ENCODE data around the gene CTF1. TPM values are rescaled to one million over a fixed set of nuclear protein-coding genes. Genes with fewer than 3 reads are reported as not detected.
A peak's percentile ranks its signal among the peaks of the same experiment; 100 is the strongest.

CTF1 gene
- total RNA-seq, 1 donor from 2014 or later, result 5.2 TPM

DNA sequence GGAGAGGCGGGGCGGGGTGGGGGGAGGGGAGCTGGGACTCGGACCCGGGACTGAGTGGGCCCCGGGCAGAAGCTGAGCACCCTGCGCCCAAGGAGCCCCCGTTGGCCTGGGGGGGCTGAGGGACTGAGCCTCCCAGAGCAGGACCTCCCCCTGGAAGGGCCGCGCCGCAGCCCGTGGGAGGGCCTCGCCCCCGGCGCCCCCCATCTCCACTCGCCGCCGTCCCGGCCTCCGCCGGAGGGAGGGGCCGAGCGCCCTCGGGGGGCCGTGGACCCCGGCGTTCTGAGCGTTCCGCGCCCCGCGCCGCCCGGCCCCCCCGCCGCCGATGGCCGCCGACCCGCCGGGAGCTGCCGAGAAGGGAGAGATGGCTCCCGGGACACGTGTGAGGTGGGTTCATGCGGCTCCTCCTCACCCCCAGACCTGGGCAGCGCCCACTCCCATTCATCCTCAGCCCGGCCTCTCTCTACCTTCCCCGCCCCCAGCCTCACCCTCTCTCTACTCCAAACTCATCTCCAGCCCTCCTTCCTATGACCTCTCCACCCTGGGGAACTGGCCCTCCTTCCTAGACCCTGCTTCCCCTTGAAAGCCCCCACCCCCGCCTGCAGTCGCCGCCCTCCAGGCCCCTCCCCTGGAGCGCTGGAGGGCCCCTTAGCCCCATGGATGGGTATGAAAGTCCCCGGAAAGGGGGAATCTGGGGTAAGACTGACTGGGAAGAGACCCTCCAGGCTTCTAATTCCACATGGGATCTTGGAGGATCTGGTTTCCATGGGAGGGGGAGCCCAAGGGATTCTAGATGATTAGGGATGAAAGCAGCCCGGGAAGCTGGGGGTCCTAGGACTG, 27.9 kb downstream of the CTF1 start:
- Mint-ChIP-seq H3K27me3 (ENCODE audit: low read depth, unreplicated experiment) (no peaks in the 10 kb centered on the region), H3K27ac (ENCODE audit: unreplicated experiment) (peak overlapping the region; percentile 66), H3K36me3 (ENCODE audit: low read depth, unreplicated experiment) (peaks cover 2% of the 10 kb centered on the region), H3K4me3 (ENCODE audit: unreplicated experiment) (peak overlapping the region; percentile 87), H3K9me3 (ENCODE audit: unreplicated experiment) (no peaks in the 10 kb centered on the region), H3K4me1 (ENCODE audit: low read depth, unreplicated experiment) (peaks cover 11% of the 10 kb centered on the region)
- Histone ChIP-seq H3K27ac (ENCODE audit: low read depth, low read length) (no peak overlapping the region), H4K20me1 (ENCODE audit: insufficient read depth, low read length) (peaks cover 34% of the 10 kb centered on the region), H2AFZ (ENCODE audit: low read depth, low read length) (no peak overlapping the region), H3K9me3 (ENCODE audit: insufficient read depth, low read depth, low read length) (no peaks in the 10 kb centered on the region), H3K79me2 (ENCODE audit: insufficient read depth, low read length) (peaks cover 15% of the 10 kb centered on the region), H3K4me3 (ENCODE audit: insufficient read depth, low read depth, low read length) (peak overlapping the region; percentile 60), H3K4me1 (ENCODE audit: insufficient read depth, low read length) (peaks cover 20% of the 10 kb centered on the region), H3K9ac (ENCODE audit: low read length) (peak overlapping the region; percentile 75), H3K4me2 (ENCODE audit: low read length) (peak overlapping the region; percentile 94), H3K27me3 (ENCODE audit: insufficient read depth, low read length) (no peaks in the 10 kb centered on the region), H3K36me3 (ENCODE audit: insufficient read depth, low read length) (peaks cover 3% of the 10 kb centered on the region)
- FAIRE-seq (no peak), DNase-seq (ENCODE audit: low read depth) (no peak)
- TF ChIP-seq EZH2 (IDR thresholded peaks at IDR 0.05; ENCODE audit: insufficient read depth, low read length), result no peak
- TF ChIP-seq, protein P1, sequence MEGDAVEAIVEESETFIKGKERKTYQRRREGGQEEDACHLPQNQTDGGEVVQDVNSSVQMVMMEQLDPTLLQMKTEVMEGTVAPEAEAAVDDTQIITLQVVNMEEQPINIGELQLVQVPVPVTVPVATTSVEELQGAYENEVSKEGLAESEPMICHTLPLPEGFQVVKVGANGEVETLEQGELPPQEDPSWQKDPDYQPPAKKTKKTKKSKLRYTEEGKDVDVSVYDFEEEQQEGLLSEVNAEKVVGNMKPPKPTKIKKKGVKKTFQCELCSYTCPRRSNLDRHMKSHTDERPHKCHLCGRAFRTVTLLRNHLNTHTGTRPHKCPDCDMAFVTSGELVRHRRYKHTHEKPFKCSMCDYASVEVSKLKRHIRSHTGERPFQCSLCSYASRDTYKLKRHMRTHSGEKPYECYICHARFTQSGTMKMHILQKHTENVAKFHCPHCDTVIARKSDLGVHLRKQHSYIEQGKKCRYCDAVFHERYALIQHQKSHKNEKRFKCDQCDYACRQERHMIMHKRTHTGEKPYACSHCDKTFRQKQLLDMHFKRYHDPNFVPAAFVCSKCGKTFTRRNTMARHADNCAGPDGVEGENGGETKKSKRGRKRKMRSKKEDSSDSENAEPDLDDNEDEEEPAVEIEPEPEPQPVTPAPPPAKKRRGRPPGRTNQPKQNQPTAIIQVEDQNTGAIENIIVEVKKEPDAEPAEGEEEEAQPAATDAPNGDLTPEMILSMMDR (IDR thresholded peaks at IDR 0.05; ENCODE audit: insufficient read depth, low read depth, low read length), result no peak

DNA sequence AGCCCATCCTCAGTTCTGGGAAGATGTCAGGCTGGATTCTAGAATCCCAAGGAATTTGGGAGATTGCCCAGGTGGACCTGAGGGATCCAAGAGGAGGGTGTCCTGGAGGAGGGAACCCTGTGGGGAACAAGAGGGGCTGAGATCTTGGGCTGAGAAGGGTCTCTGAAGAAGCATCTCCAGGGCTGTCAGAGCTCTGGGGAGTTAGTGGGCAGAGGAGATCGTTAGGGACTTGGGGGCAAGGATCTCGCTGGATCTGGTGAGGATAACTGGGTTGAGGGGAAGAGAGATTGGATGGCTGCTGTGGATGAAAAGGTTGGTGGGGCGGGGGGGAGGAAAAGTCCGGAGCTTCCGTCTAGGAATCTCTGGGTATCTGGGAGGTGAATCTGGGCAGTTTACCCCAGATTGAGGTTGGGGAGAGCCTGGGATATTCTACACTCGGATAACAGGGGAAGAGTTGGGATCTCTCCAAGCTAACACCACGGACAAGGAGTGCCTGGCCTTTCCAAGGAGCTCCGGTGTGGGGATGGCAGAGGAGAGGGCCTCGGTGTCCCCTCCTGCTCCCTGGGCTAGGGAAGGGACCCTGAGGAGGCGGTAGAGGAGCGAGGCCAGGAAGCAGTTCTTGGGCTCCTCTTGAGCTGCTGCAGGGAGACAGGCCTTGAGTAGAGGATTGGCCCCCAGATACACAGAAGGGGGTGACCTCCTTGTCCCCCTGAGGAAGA, 28.7 kb downstream of the CTF1 start:
- Histone ChIP-seq H3K79me2 (ENCODE audit: insufficient read depth, low read length) (peaks cover 15% of the 10 kb centered on the region), H3K27me3 (ENCODE audit: insufficient read depth, low read length) (no peaks in the 10 kb centered on the region), H4K20me1 (ENCODE audit: insufficient read depth, low read length) (peaks cover 34% of the 10 kb centered on the region), H2AFZ (ENCODE audit: low read depth, low read length) (no peak overlapping the region), H3K9ac (ENCODE audit: low read length) (peak overlapping the region; percentile 75), H3K27ac (ENCODE audit: low read depth, low read length) (no peak overlapping the region), H3K36me3 (ENCODE audit: insufficient read depth, low read length) (peaks cover 3% of the 10 kb centered on the region), H3K9me3 (ENCODE audit: insufficient read depth, low read depth, low read length) (no peaks in the 10 kb centered on the region), H3K4me3 (ENCODE audit: insufficient read depth, low read depth, low read length) (peak overlapping the region; percentile 60), H3K4me1 (ENCODE audit: insufficient read depth, low read length) (peaks cover 20% of the 10 kb centered on the region), H3K4me2 (ENCODE audit: low read length) (peak overlapping the region; percentile 94)
- peak overlapping the region; percentile 66 for H3K27ac Mint-ChIP-seq (ENCODE audit: unreplicated experiment)
- H3K36me3 Mint-ChIP-seq (ENCODE audit: low read depth, unreplicated experiment), result peaks cover 2% of the 10 kb centered on the region
- H3K9me3 Mint-ChIP-seq (ENCODE audit: unreplicated experiment), result no peaks in the 10 kb centered on the region
- peaks cover 11% of the 10 kb centered on the region for H3K4me1 Mint-ChIP-seq (ENCODE audit: low read depth, unreplicated experiment)
- FAIRE-seq, result no peak
- TF ChIP-seq, protein P1 (IDR thresholded peaks at IDR 0.05; ENCODE audit: insufficient read depth, low read depth, low read length), result no peak
- no peak for TF ChIP-seq EZH2 (IDR thresholded peaks at IDR 0.05; ENCODE audit: insufficient read depth, low read length)
- DNase-seq (ENCODE audit: low read depth), result no peak
- no peaks in the 10 kb centered on the region for H3K27me3 Mint-ChIP-seq (ENCODE audit: low read depth, unreplicated experiment)
- H3K4me3 Mint-ChIP-seq (ENCODE audit: unreplicated experiment), result peak overlapping the region; percentile 87
